Epithelial cell of esophagus (primary cell): Measurements from ENCODE around the gene FBXO27.
"Not testable (repeated sequence)": the region's sequence is repeated elsewhere in the genome, so short reads cannot be mapped to it uniquely, and the experiment has no call there.

Experiments
- DNase-seq: peaks from one replicate; pipeline ENCODE4 v3.0.0; 2010; ENCODE audit warnings: low read depth
- H3K4me3 ChIP-seq: 2 replicates; pipeline ENCODE4 v1.5.1; 2011; ENCODE audit warnings: mild to moderate bottlenecking, low read length, control low read depth
- CTCF ChIP-seq: IDR thresholded peaks from 2 replicates; pipeline ENCODE4 v1.5.1; 2011; ENCODE audit warnings: low read depth, mild to moderate bottlenecking, low read length, control low read depth, inconsistent platforms; ENCODE audit not compliant: insufficient read depth; ENCODE audit errors: missing control alignments

Gene FBXO27

GRCh38 chr19:39032063-39032918 is at the start of gene FBXO27:
Gene FBXO27, minus strand, starts transcription at chr19:39032549. Its CDS starts 322 bp downstream, at chr19:39032227.
- DNase-seq, result peak; percentile 40
- peak within 1 kb of the TSS; percentile 59 for H3K4me3 ChIP-seq
- TF ChIP-seq CTCF, result no peak

- peak; percentile 26 for DNase-seq
- TF ChIP-seq CTCF, result no peak
- no peak overlapping the region for H3K4me3 ChIP-seq
Observed at GRCh38 chr19:39080431-39080830, 48.1 kb upstream of the FBXO27 start.

GRCh38 chr19:39078436-39079200 is 46.3 kb upstream of the FBXO27 start:
- TF ChIP-seq CTCF, result no peak
- H3K4me3 ChIP-seq, result no peak overlapping the region
- DNase-seq, result peak; percentile 96

GRCh38 chr19:39077323-39077722 is 45.0 kb upstream of the FBXO27 start:
- no peak for TF ChIP-seq CTCF
- DNase-seq, result no peak
- H3K4me3 ChIP-seq, result no peak overlapping the region

- no peak overlapping the region for H3K4me3 ChIP-seq
- no peak for DNase-seq
- no peak for TF ChIP-seq CTCF
Observed at GRCh38 chr19:39074942-39075341, 42.6 kb upstream of the FBXO27 start.

DNA sequence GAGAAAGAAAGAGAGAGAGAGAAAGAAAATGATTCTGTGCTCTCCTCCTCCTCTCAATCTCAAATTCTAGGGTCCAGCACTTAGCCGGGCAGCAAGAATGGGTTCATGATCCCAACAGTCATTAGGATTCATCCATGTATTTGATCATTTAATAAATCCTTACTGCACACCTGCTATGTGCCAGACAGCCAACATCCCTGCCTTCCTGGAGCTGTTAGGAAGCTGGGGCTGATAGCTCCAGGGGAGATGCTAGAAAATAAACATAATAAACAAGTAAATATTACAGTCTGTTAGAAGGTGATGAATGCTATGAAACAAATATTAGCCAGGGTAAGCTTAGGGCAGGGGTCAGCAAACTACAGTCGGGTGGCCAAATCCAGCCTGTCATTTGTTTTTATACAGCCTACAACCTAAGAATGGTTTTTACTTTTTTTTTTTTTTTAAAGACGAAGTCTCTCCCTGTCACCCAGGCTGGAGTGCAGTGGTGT is 41.9 kb upstream of the FBXO27 start:
- no peak overlapping the region for H3K4me3 ChIP-seq
- no peak for DNase-seq
- TF ChIP-seq CTCF, result no peak

GRCh38 chr19:39070888-39071287 is 38.5 kb upstream of the FBXO27 start:
- DNase-seq, result no peak
- H3K4me3 ChIP-seq, result no peak overlapping the region
- TF ChIP-seq CTCF, result no peak

- not testable (repeated sequence) for H3K4me3 ChIP-seq, DNase-seq
Observed at GRCh38 chr19:39068259-39068658, 35.9 kb upstream of the FBXO27 start.
